ENCODE measurements around the gene TTC34. TPM values are rescaled to one million over a fixed set of nuclear protein-coding genes. Genes with fewer than 3 reads are reported as not detected.

Gene TTC34
- total RNA-seq, 1 donor = 0.10 TPM

GRCh38 chr1:2821373-2821955, 20.0 kb upstream of the TTC34 start:
- H3K9me3 ChIP-seq (ENCODE audit: low read depth, low read length) = no peaks in the 10 kb centered on the region
- no peaks in the 10 kb centered on the region for H3K27me3 ChIP-seq (ENCODE audit: insufficient read depth, low read length)
- H3K4me1 ChIP-seq (ENCODE audit: insufficient read depth, low read length) = no peaks in the 10 kb centered on the region
- no peak overlapping the region for H3K4me3 ChIP-seq (ENCODE audit: low read length)

DNA sequence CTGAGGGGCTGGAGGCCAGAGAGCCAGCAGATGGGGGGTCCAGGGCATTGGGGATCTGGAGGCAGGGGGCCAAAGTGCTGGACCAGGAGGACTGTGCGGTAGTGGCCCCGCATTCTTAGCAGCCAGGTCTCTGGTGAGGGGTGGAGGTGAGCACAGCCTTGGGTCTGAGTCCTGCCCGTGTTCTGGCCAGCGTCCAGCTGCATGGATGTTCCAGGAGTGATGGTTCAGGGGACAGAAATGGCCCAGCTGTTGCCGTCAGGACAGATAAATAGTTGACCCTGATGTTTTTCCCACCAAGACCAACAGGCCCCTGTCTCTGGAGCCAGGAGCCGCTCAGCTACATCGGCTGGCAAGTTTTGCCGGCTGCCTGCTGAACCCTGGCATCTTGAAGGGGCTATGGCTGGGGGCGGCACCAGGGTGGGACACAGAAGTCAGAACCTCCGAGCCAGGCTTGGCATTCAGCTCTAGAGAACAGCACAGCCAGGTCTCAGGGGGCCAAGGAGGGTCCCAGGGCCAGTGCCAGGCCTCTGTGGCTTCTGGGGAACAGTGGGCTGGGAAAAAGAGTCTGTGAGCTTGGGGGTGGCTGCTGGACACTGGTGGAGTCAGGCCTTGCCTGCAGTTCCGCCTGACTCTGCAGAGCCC, 19.4 kb upstream of the TTC34 start:
- no peaks in the 10 kb centered on the region for H3K9me3 ChIP-seq (ENCODE audit: low read depth, low read length)
- no peaks in the 10 kb centered on the region for H3K4me1 ChIP-seq (ENCODE audit: insufficient read depth, low read length)
- no peaks in the 10 kb centered on the region for H3K27me3 ChIP-seq (ENCODE audit: insufficient read depth, low read length)
- H3K4me3 ChIP-seq (ENCODE audit: low read length) = no peak overlapping the region

DNA sequence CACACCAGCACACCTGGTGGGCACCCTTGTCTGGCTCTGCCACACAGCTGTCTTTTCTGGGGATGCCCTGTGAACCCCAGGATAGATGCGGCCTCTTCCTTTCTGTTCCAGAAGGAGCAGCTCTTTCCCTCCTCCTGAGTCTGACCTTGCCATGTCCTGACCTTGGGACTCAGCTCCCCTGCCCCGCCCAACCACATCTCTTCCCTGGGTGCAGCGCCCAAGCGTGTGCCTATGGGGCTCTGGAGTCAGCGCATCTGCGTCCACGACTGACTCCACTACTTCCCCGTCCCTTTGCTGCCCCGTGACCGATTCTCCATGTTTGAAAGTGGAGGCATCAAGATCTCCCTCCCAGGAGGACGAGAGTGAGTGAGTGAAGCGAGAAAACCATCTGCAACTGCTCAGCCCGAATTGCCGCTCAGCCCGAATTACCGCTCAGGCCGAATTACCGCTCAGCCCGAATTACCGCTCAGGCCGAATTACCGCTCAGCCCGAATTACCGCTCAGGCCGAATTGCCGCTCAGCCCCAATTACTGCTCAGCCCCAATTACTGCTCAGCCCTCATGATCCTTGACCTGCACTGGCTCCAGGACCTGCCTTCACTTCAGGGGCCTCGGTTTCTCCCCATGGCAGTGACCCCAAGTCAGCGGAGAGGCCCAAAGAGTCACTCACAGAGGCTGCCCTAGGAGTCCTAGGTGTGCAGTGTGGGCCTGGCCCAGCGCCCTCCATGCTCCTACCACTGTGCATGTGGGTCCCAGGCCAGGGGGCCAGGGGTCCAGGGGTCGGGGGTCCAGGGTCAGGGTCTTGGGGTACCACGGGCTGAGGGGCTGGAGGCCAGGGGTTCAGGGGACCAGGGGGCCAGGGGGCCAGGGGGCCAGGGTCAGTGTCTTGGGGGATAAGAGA, 18.6 kb upstream of the TTC34 start:
- Histone ChIP-seq H3K27me3 (ENCODE audit: insufficient read depth, low read length) (no peaks in the 10 kb centered on the region), H3K4me3 (ENCODE audit: low read length) (no peak overlapping the region), H3K9me3 (ENCODE audit: low read depth, low read length) (no peaks in the 10 kb centered on the region), H3K4me1 (ENCODE audit: insufficient read depth, low read length) (no peaks in the 10 kb centered on the region)

DNA sequence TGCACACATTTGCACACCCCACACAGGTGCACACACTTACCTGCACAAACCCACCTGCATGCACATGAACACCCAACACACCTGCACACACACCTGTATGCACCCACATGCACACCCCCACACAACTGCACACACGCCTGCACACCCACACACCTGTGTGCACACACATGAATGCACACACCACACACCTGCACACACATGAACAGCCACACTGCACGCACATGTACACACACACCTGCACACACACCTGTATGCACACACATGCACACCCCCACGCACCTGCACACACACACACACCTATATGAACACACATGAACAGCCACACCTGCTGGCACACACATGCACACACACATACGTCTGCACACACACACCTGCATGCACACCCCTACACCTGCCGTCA, 17.9 kb upstream of the TTC34 start:
- H3K9me3 ChIP-seq (ENCODE audit: low read depth, low read length) = no peaks in the 10 kb centered on the region
- no peak overlapping the region for H3K4me3 ChIP-seq (ENCODE audit: low read length)
- H3K4me1 ChIP-seq (ENCODE audit: insufficient read depth, low read length) = no peaks in the 10 kb centered on the region
- no peaks in the 10 kb centered on the region for H3K27me3 ChIP-seq (ENCODE audit: insufficient read depth, low read length)

- Histone ChIP-seq H3K9me3 (ENCODE audit: low read depth, low read length) (no peaks in the 10 kb centered on the region), H3K4me1 (ENCODE audit: insufficient read depth, low read length) (no peaks in the 10 kb centered on the region), H3K27me3 (ENCODE audit: insufficient read depth, low read length) (no peaks in the 10 kb centered on the region), H3K4me3 (ENCODE audit: low read length) (no peak overlapping the region)
Observed at GRCh38 chr1:2817784-2818564, 16.5 kb upstream of the TTC34 start.

GRCh38 chr1:2816786-2817185, 15.3 kb upstream of the TTC34 start:
- H3K4me3 ChIP-seq (ENCODE audit: low read length) = no peak overlapping the region
- no peaks in the 10 kb centered on the region for H3K27me3 ChIP-seq (ENCODE audit: insufficient read depth, low read length)
- H3K4me1 ChIP-seq (ENCODE audit: insufficient read depth, low read length) = no peaks in the 10 kb centered on the region
- no peaks in the 10 kb centered on the region for H3K9me3 ChIP-seq (ENCODE audit: low read depth, low read length)

DNA sequence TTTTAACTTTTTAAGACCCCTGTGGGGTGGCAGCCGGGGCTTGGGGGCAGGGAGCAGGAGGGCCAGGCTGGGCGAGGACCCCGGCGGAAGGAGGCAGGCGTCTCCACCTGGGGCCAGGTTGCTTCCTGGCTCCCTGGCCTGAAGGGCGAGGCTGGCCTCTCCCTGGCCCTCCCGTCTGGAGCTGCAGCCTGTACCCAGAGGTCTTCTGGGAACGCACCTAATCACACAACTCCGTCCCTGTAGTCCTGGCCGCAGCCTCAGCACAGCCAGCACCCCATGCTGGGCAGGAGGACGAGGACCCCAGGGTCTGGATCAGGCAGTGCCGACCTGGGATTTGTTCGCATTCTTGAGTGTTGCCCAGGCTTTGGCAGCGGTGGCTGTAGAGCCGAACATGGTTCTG, 14.1 kb upstream of the TTC34 start:
- no peak overlapping the region for H3K4me3 ChIP-seq (ENCODE audit: low read length)
- H3K4me1 ChIP-seq (ENCODE audit: insufficient read depth, low read length) = no peaks in the 10 kb centered on the region
- H3K27me3 ChIP-seq (ENCODE audit: insufficient read depth, low read length) = no peaks in the 10 kb centered on the region
- no peaks in the 10 kb centered on the region for H3K9me3 ChIP-seq (ENCODE audit: low read depth, low read length)

DNA sequence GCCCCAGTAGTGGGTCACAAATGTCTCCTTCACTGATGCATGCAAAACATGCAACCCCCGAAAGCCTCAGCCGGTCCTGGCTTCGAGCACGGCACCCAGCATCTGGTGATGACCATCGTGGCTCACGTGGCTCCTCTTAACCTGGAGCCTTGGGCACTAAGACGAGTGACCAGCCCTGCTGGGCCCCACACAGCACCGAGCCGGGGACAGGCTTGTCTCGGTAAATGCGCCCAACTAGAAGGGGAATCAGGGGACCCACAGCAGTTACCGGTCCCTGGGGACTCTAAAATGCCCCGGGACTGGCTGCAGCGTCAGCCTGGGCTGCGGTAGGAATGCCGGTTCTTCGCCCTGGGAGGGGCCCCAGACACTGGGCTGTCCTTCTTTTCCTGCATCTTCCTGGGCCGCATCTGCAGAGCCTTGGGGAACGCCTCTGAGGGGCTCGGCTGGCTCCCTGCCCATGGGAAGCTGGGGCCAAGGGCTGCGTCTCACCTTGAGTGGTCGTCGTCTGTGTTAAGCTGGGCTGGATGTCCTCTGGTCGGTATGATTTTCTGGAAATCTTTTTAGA, 13.1 kb upstream of the TTC34 start:
- Histone ChIP-seq H3K4me1 (ENCODE audit: insufficient read depth, low read length) (no peaks in the 10 kb centered on the region), H3K4me3 (ENCODE audit: low read length) (no peak overlapping the region), H3K27me3 (ENCODE audit: insufficient read depth, low read length) (no peaks in the 10 kb centered on the region), H3K9me3 (ENCODE audit: low read depth, low read length) (no peaks in the 10 kb centered on the region)

- H3K27me3 ChIP-seq (ENCODE audit: insufficient read depth, low read length) = no peaks in the 10 kb centered on the region
- no peaks in the 10 kb centered on the region for H3K9me3 ChIP-seq (ENCODE audit: low read depth, low read length)
- H3K4me1 ChIP-seq (ENCODE audit: insufficient read depth, low read length) = no peaks in the 10 kb centered on the region
- H3K4me3 ChIP-seq (ENCODE audit: low read length) = no peak overlapping the region
Observed at GRCh38 chr1:2812939-2813653, 11.6 kb upstream of the TTC34 start.

- Histone ChIP-seq H3K4me1 (ENCODE audit: insufficient read depth, low read length) (no peaks in the 10 kb centered on the region), H3K27me3 (ENCODE audit: insufficient read depth, low read length) (no peaks in the 10 kb centered on the region), H3K4me3 (ENCODE audit: low read length) (no peak overlapping the region), H3K9me3 (ENCODE audit: low read depth, low read length) (no peaks in the 10 kb centered on the region)
Observed at GRCh38 chr1:2812136-2812535, 10.6 kb upstream of the TTC34 start.

DNA sequence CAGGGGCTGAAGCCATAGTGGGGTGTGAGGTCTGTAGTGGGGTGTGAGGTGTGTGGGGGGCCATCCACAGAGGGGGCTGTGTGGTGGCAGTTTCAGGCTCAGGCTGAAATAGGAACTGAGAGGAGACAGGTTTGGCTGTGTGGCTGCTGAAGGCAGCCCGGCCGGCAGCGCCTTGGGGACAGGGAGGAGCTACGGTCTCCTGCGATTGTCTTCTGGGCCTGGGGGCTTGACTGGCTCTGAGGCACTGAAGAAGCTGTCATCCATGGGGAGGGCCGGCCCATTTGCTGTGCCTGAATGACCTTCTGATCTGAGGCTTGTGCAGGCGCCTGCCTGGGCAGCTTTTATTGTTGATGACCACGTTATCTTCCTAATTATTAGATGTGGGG, 10.0 kb upstream of the TTC34 start:
- no peak overlapping the region for H3K4me3 ChIP-seq (ENCODE audit: low read length)
- no peaks in the 10 kb centered on the region for H3K4me1 ChIP-seq (ENCODE audit: insufficient read depth, low read length)
- H3K27me3 ChIP-seq (ENCODE audit: insufficient read depth, low read length) = no peaks in the 10 kb centered on the region
- no peaks in the 10 kb centered on the region for H3K9me3 ChIP-seq (ENCODE audit: low read depth, low read length)

- H3K27me3 ChIP-seq (ENCODE audit: insufficient read depth, low read length) = no peaks in the 10 kb centered on the region
- no peaks in the 10 kb centered on the region for H3K4me1 ChIP-seq (ENCODE audit: insufficient read depth, low read length)
- H3K4me3 ChIP-seq (ENCODE audit: low read length) = no peak overlapping the region
- H3K9me3 ChIP-seq (ENCODE audit: low read depth, low read length) = no peaks in the 10 kb centered on the region
Observed at GRCh38 chr1:2810899-2811532, 9.5 kb upstream of the TTC34 start.

DNA sequence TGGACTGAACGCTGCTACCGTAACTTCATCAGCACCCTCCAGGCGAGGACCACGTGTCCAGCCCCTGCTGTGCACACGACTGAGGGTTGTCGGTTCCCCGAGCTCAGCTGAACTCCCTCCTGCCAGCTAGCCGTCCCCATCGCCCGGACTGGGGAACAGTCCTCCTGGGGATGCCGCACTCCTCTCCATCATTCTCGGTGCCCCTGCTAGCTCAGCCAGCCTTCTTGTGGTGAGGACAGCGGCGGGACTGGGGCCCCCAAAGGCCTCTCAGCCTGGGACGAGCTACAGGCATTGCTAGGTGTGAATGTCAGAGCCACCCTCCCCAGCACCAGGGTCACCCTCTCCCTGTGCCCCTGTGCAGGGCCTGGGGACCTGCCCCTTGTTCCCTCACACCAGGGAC, 8.8 kb upstream of the TTC34 start:
- no peaks in the 10 kb centered on the region for H3K9me3 ChIP-seq (ENCODE audit: low read depth, low read length)
- no peaks in the 10 kb centered on the region for H3K27me3 ChIP-seq (ENCODE audit: insufficient read depth, low read length)
- no peaks in the 10 kb centered on the region for H3K4me1 ChIP-seq (ENCODE audit: insufficient read depth, low read length)
- no peak overlapping the region for H3K4me3 ChIP-seq (ENCODE audit: low read length)

- H3K9me3 ChIP-seq (ENCODE audit: low read depth, low read length) = no peaks in the 10 kb centered on the region
- H3K4me3 ChIP-seq (ENCODE audit: low read length) = no peak overlapping the region
- H3K4me1 ChIP-seq (ENCODE audit: insufficient read depth, low read length) = no peaks in the 10 kb centered on the region
- H3K27me3 ChIP-seq (ENCODE audit: insufficient read depth, low read length) = no peaks in the 10 kb centered on the region
Observed at GRCh38 chr1:2809656-2810055, 8.2 kb upstream of the TTC34 start.

Measured in mononuclear cell (primary cell).